Mesothelial cell of epicardium (in vitro differentiated cells): ENCODE results near the gene RETSAT. TPM values are rescaled to one million over a fixed set of nuclear protein-coding genes. Genes with fewer than 3 reads are reported as not detected.
"Not testable (repeated sequence)": the region's sequence is repeated elsewhere in the genome, so short reads cannot be mapped to it uniquely, and the experiment has no call there.

ENCODE experiments used
- DNase-seq, 2 experiments: peaks; one replicate each; pipeline ENCODE4 v3.0.0; 2021; ENCODE audit warnings: low spot score in 2 of 2; ENCODE audit not compliant: unreplicated experiment in 2 of 2
- H3K27ac Mint-ChIP-seq: 2 replicates; pipeline ENCODE4 v1.8.0; 2021; ENCODE audit warnings: mixed read lengths
- H3K27me3 Mint-ChIP-seq: 2 replicates; pipeline ENCODE4 v1.8.0; 2021; ENCODE audit warnings: low read depth, mixed read lengths
- H3K36me3 Mint-ChIP-seq: 2 replicates; pipeline ENCODE4 v1.8.0; 2021; ENCODE audit warnings: mixed read lengths
- H3K4me1 Mint-ChIP-seq: 2 replicates; pipeline ENCODE4 v1.8.0; 2021; ENCODE audit warnings: mixed read lengths
- H3K4me3 Mint-ChIP-seq: 2 replicates; pipeline ENCODE4 v1.8.0; 2021; ENCODE audit warnings: mild to moderate bottlenecking, moderate library complexity, mixed read lengths
- H3K9me3 Mint-ChIP-seq: 2 replicates; pipeline ENCODE4 v1.8.0; 2021; ENCODE audit warnings: mixed read lengths
- CTCF ChIP-seq: fragments of 200-600 bp; sonication (generic); IDR thresholded peaks from one replicate; pipeline ENCODE4 v1.5.0; 2021; ENCODE audit warnings: antibody characterized with exemption; ENCODE audit not compliant: unreplicated experiment
- total RNA-seq: library from RNA; stranded (reverse); gene quantifications from 3 replicates; pipeline ENCODE4 v1.2.1, GENCODE V29; 2021

The RETSAT gene
- total RNA-seq, 1 donor from 2014 or later: 27.4 TPM

- H3K9me3 Mint-ChIP-seq: no peaks in the 10 kb centered on the region
- H3K36me3 Mint-ChIP-seq: peaks cover 43% of the 10 kb centered on the region
- no peak for DNase-seq
- TF ChIP-seq CTCF: no peak
- H3K27ac Mint-ChIP-seq: no peak overlapping the region
- no peak overlapping the region for H3K4me3 Mint-ChIP-seq
- no peaks in the 10 kb centered on the region for H3K27me3 Mint-ChIP-seq
- H3K4me1 Mint-ChIP-seq: peaks cover 33% of the 10 kb centered on the region
These were observed 30.9 kb downstream of the RETSAT start for GRCh38 chr2:85323351-85323987.

GRCh38 chr2:85319796-85320195 is 34.5 kb downstream of the RETSAT start:
- Mint-ChIP-seq H3K4me3 (no peak overlapping the region), H3K4me1 (peaks cover 8% of the 10 kb centered on the region), H3K36me3 (peaks cover 48% of the 10 kb centered on the region), H3K27me3 (no peaks in the 10 kb centered on the region), H3K27ac (peak overlapping the region; percentile 7), H3K9me3 (no peaks in the 10 kb centered on the region)
- TF ChIP-seq CTCF: no peak
- no peak for DNase-seq

- no peak for TF ChIP-seq CTCF
- H3K27me3 Mint-ChIP-seq: no peaks in the 10 kb centered on the region
- H3K9me3 Mint-ChIP-seq: no peaks in the 10 kb centered on the region
- no peak for DNase-seq
- peaks cover 6% of the 10 kb centered on the region for H3K4me1 Mint-ChIP-seq
- H3K4me3 Mint-ChIP-seq: no peak overlapping the region
- peaks cover 46% of the 10 kb centered on the region for H3K36me3 Mint-ChIP-seq
- peak overlapping the region; percentile 91 for H3K27ac Mint-ChIP-seq
These were observed 35.9 kb downstream of the RETSAT start for GRCh38 chr2:85318222-85319074.

GRCh38 chr2:85315921-85316320 is 38.4 kb downstream of the RETSAT start:
- not testable (repeated sequence) for H3K4me1 Mint-ChIP-seq, H3K9me3 Mint-ChIP-seq, DNase-seq, H3K27ac Mint-ChIP-seq, H3K27me3 Mint-ChIP-seq, H3K4me3 Mint-ChIP-seq
- peaks cover 24% of the 10 kb centered on the region for H3K36me3 Mint-ChIP-seq

GRCh38 chr2:85314884-85315242 is 39.5 kb downstream of the RETSAT start:
- Mint-ChIP-seq H3K4me1 (peaks cover 6% of the 10 kb centered on the region), H3K36me3 (peaks cover 20% of the 10 kb centered on the region), H3K9me3 (no peaks in the 10 kb centered on the region), H3K4me3 (no peak overlapping the region), H3K27me3 (no peaks in the 10 kb centered on the region), H3K27ac (no peak overlapping the region)
- DNase-seq: no peak
- no peak for TF ChIP-seq CTCF

GRCh38 chr2:85312404-85312803 is 41.9 kb downstream of the RETSAT start:
- no peaks in the 10 kb centered on the region for H3K9me3 Mint-ChIP-seq
- peaks cover 24% of the 10 kb centered on the region for H3K36me3 Mint-ChIP-seq
- no peaks in the 10 kb centered on the region for H3K27me3 Mint-ChIP-seq
- H3K4me3 Mint-ChIP-seq: no peak overlapping the region
- H3K27ac Mint-ChIP-seq: no peak overlapping the region
- no peak for DNase-seq
- TF ChIP-seq CTCF: no peak
- H3K4me1 Mint-ChIP-seq: no peaks in the 10 kb centered on the region
